WTC11 (cell line): ENCODE data around the gene ANTXRL. TPM values are rescaled to one million over a fixed set of nuclear protein-coding genes. Genes with fewer than 3 reads are reported as not detected.
"Not testable (repeated sequence)": the region's sequence is repeated elsewhere in the genome, so short reads cannot be mapped to it uniquely, and the experiment has no call there.

Experiments
- ATAC-seq: fragments of 200-7000 bp; cut with Tn5 transposase; 2 replicates; pipeline ENCODE4 v1.10.0; 2021; ENCODE audit warnings: mild to moderate bottlenecking, moderate library complexity
- CTCF ChIA-PET: fragments of 300-600 bp; sonication (Branson Sonifier 250); formaldehyde crosslinking; loops from one replicate; lab custom pipeline; 2021; ENCODE audit warnings: antibody characterized with exemption; lab: Charles Lee
- POLR2A ChIA-PET: fragments of 350-600 bp; sonication (Branson Sonifier 250); formaldehyde crosslinking; loops from one replicate; lab custom pipeline; 2021; ENCODE audit warnings: antibody characterized with exemption; lab: Charles Lee
- DNase-seq: peaks from one replicate; pipeline ENCODE4 v3.0.0; 2021; ENCODE audit warnings: low spot score
- H3K27ac Mint-ChIP-seq: 2 replicates; pipeline ENCODE4 v1.8.0; 2021; ENCODE audit warnings: mixed read lengths
- H3K27me3 Mint-ChIP-seq: 2 replicates; pipeline ENCODE4 v1.8.0; 2021; ENCODE audit warnings: low read depth, mild to moderate bottlenecking, moderate library complexity, mixed read lengths
- H3K36me3 Mint-ChIP-seq: 2 replicates; pipeline ENCODE4 v1.8.0; 2021; ENCODE audit warnings: mixed read lengths
- H3K4me1 Mint-ChIP-seq: 2 replicates; pipeline ENCODE4 v1.8.0; 2022; ENCODE audit warnings: mixed read lengths
- H3K4me3 Mint-ChIP-seq: 2 replicates; pipeline ENCODE4 v1.8.0; 2021; ENCODE audit warnings: mild to moderate bottlenecking, moderate library complexity, mixed read lengths
- H3K9me3 Mint-ChIP-seq: 2 replicates; pipeline ENCODE4 v1.8.0; 2021; ENCODE audit warnings: mixed read lengths
- CBFB ChIP-seq: sonication (generic); formaldehyde crosslinking; IDR thresholded peaks from 2 replicates; pipeline ENCODE4 v1.8.1; 2022; ENCODE audit warnings: mild to moderate bottlenecking, low read depth, missing genetic modification reagents
- FOXK1 ChIP-seq: sonication (generic); formaldehyde crosslinking; IDR thresholded peaks from 2 replicates; pipeline ENCODE4 v1.8.0; 2022; ENCODE audit warnings: mild to moderate bottlenecking, moderate library complexity, missing genetic modification reagents
- JUN ChIP-seq: sonication (generic); formaldehyde crosslinking; IDR thresholded peaks from 2 replicates; pipeline ENCODE4 v1.8.0; 2023; ENCODE audit warnings: mild to moderate bottlenecking, missing genetic modification reagents
- NFATC4 ChIP-seq: fragments of 250-450 bp; sonication (Bioruptor Pico); IDR thresholded peaks from 2 replicates; pipeline ENCODE4 v1.9.0; 2021; ENCODE audit warnings: mild to moderate bottlenecking
- NR1H2 ChIP-seq: sonication (generic); formaldehyde crosslinking; IDR thresholded peaks from 2 replicates; pipeline ENCODE4 v1.9.0; 2021; ENCODE audit warnings: mild to moderate bottlenecking, moderate library complexity, missing genetic modification reagents
- NR2C2 ChIP-seq: sonication (generic); formaldehyde crosslinking; IDR thresholded peaks from 2 replicates; pipeline ENCODE4 v1.8.0; 2022; ENCODE audit warnings: mild to moderate bottlenecking, missing genetic modification reagents
- RELA ChIP-seq: sonication (generic); formaldehyde crosslinking; IDR thresholded peaks from 2 replicates; pipeline ENCODE4 v1.8.1; 2022; ENCODE audit warnings: missing genetic modification reagents, mild to moderate bottlenecking, borderline replicate concordance
- SMAD4 ChIP-seq: sonication (generic); formaldehyde crosslinking; IDR thresholded peaks from 2 replicates; pipeline ENCODE4 v1.8.0; 2022; ENCODE audit warnings: mild to moderate bottlenecking, missing genetic modification reagents
- TEAD4 ChIP-seq: sonication (generic); formaldehyde crosslinking; IDR thresholded peaks from 2 replicates; pipeline ENCODE4 v1.8.0; 2022; ENCODE audit warnings: mild to moderate bottlenecking, missing genetic modification reagents
- ZNF219 ChIP-seq: sonication (generic); formaldehyde crosslinking; IDR thresholded peaks from 2 replicates; pipeline ENCODE4 v1.8.0; 2023; ENCODE audit warnings: missing genetic modification reagents, mild to moderate bottlenecking, borderline replicate concordance
- ZNF423 ChIP-seq: fragments of 250-450 bp; sonication (Bioruptor Pico); IDR thresholded peaks from 2 replicates; pipeline ENCODE4 v2.1.2; 2022; ENCODE audit warnings: mild to moderate bottlenecking, moderate library complexity
- total RNA-seq: library from RNA; stranded (reverse); gene quantifications from 3 replicates; pipeline ENCODE4 v1.2.3, GENCODE V29; 2021
- TF ChIP-seq, protein P1 (sequence below): sonication (generic); formaldehyde crosslinking; IDR thresholded peaks from 2 replicates; pipeline ENCODE4 v1.8.1; 2022; ENCODE audit warnings: mild to moderate bottlenecking, missing genetic modification reagents, moderate library complexity, borderline replicate concordance
- TF ChIP-seq, protein P2 (sequence below): sonication (generic); formaldehyde crosslinking; IDR thresholded peaks from 2 replicates; pipeline ENCODE4 v1.8.0; 2023; ENCODE audit warnings: mild to moderate bottlenecking, missing genetic modification reagents
- TF ChIP-seq, protein P3 (sequence below): sonication (generic); formaldehyde crosslinking; IDR thresholded peaks from 2 replicates; pipeline ENCODE4 v1.8.0; 2022; ENCODE audit warnings: mild to moderate bottlenecking, missing genetic modification reagents
- TF ChIP-seq, protein P4 (sequence below): sonication (generic); formaldehyde crosslinking; IDR thresholded peaks from 2 replicates; pipeline ENCODE4 v1.8.1; 2023; ENCODE audit warnings: mild to moderate bottlenecking, moderate library complexity, missing genetic modification reagents

The ANTXRL gene
- total RNA-seq, 1 experiment from 2014 or later: not detected

DNA sequence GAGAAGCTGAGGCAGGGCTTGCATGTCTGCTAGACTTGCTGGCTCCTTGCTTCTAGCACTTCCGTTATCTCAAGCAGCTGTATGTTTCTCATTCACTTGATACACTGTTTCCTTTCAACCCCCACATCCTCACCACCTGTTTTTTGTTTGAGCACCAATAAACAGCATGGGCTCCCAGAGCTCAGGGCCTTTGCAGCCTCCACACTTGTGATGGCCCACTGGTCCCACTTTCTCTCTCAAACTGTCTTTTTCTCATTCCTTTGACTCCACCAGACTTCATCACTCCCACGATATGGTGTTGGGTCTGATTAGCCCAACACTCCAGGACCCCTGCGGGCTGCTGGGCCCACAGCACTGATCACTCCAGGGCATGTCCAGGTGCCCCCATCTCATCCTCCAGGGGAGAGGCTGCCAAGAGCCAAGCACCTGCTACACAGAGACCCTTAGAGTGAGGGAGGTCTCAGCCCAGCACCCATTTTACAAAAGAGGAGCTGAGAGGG, 17.2 kb upstream of the ANTXRL start:
- ATAC-seq, H3K36me3 Mint-ChIP-seq, POLR2A ChIA-PET, H3K27ac Mint-ChIP-seq, H3K9me3 Mint-ChIP-seq, DNase-seq, H3K4me3 Mint-ChIP-seq, H3K27me3 Mint-ChIP-seq, CTCF ChIA-PET, H3K4me1 Mint-ChIP-seq: not testable (repeated sequence)

DNA sequence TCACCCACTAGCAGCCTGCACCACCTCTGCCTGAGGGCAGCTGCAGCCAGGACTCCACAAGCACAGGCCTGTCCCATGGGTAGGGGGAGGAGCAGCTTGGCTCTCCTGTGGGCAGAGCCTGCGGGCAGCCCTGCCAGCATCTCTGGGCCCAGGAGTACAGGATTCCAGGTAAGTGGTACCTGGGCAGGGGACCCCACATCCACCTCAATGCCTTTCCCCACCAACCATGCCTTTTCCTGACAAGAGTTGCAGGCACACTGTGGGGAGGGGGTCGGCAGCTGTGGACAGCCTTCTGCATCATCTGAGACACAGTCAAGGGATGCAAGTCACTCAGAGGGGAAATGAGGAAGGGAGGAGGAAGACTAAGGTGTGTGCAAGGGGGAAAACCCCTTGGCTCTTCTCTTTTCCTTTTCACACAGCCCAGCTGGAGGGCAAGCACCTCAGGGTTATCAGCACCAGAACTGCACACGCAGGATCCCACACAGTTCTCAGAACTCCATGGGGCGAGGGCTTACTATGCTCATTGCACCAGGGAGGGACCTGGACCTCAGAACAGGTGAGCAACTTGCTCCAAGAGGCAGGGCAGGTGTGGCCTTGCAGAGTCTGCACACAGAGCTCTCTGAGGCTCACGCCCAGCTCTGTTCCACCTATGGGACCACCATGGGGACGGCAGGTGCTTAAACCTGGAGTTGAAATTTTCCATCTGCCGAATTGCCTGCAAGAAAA, 16.5 kb upstream of the ANTXRL start:
- H3K4me3 Mint-ChIP-seq: no peak overlapping the region
- no peaks in the 10 kb centered on the region for H3K27me3 Mint-ChIP-seq
- peaks cover 5% of the 10 kb centered on the region for H3K4me1 Mint-ChIP-seq
- H3K27ac Mint-ChIP-seq: no peak overlapping the region
- no peaks in the 10 kb centered on the region for H3K9me3 Mint-ChIP-seq
- TF ChIP-seq RELA (no peak), TEAD4 (CRISPR knock-in tag) (no peak), SMAD4 (CRISPR knock-in tag) (no peak), JUN (CRISPR knock-in tag) (no peak), FOXK1 (no peak), NFATC4 (CRISPR knock-in tag) (no peak)
- TF ChIP-seq, all 79 proteins: peak for 0
- CTCF ChIA-PET: no interaction called here
- ATAC-seq: no peak
- no peaks in the 10 kb centered on the region for H3K36me3 Mint-ChIP-seq
- POLR2A ChIA-PET: no interaction called here
- DNase-seq: no peak

DNA sequence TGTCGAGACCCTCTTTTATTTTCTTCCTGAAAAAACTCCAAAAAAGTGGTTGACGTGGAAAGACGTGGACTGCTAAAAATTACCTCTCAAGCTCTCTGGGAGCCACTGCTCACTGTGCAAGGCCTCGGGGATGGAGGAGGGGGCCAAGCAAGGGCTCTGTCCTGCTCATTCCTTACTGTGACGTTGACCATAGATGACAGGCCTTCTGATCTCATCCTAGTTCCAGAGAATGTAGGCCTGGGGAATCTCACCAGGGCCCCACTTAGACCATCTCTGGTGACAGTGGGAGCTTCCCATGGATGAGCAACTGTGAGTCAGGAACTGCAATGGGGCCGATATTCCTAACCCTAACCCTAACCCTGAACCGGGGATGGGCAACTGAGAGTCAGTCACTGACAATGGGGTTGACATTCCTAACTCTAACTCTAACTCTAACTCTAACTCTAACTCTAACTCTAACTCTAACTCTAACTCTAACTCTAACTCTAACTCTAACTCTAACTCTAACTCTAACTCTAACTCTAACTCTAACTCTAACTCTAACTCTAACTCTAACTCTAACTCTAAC, 15.8 kb upstream of the ANTXRL start:
- CTCF ChIA-PET, ATAC-seq, H3K9me3 Mint-ChIP-seq, H3K27ac Mint-ChIP-seq, H3K4me1 Mint-ChIP-seq, DNase-seq, POLR2A ChIA-PET, H3K27me3 Mint-ChIP-seq, H3K4me3 Mint-ChIP-seq, H3K36me3 Mint-ChIP-seq: not testable (repeated sequence)

DNA sequence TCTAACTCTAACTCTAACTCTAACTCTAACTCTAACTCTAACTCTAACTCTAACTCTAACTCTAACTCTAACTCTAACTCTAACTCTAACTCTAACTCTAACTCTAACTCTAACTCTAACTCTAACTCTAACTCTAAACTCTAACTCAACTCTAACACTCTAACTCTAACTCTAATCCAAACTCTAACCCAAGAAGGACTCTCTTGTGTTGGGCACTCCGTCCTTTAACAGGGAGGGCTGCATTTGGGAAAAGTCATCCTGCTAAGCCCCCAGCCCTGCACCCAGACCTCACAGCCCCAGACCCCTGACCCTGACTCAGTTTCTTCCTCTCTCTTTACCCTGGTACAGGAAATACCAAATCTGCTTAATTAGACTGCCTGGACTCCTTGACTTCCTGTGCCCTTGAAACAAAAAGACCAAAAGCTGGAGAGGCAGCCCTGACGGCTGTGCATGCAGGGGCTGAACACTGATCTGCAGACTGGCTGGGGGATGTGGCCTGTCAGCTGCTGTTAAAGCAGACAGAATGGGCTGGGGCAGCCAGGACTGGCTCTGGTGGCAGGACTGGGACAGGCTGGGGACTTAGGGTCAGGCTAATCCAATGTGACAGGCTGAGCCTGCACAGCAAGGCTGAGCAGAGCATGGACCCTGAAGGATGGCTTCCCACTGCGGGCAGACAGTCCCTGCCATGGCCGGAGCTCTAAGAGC, 14.8 kb upstream of the ANTXRL start:
- H3K9me3 Mint-ChIP-seq, H3K4me3 Mint-ChIP-seq, H3K27ac Mint-ChIP-seq, CTCF ChIA-PET, H3K36me3 Mint-ChIP-seq, ATAC-seq, DNase-seq, H3K27me3 Mint-ChIP-seq, POLR2A ChIA-PET, H3K4me1 Mint-ChIP-seq: not testable (repeated sequence)

DNA sequence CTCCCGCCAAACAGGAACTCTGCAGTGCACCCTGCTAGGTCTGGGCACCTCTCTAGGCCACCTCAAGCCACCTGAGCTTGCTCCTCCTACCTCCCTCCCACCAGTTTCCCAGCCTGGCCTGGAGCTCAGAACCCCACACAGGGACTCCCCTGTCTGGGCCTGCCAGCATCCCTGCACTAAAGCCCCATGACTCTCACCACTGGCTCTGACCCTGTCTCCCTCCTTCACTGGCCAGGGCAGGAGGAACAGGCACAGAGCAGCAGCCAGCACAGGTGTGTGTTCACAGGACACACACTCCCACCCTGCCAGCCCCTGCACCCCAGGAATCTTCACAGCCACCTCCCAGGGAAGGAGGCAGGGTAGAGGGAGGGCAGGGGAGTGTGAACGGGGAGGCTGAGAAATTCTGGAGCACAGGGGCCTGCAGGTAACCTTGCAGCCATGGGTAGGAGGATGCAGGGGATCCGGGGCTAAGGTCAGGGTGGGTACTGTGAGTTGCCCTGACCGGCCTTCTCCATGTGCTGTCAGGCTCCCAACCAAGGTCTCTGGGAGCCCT, 13.9 kb upstream of the ANTXRL start:
- ChIA-PET CTCF (interaction anchor here (0.6 to 1.6 kb wide), 6 partner anchors 10 to 272 kb away, joined by 3 to 4 read pairs (median 3); no protein-coding TSS in a partner anchor), POLR2A (no interaction called here)
- Mint-ChIP-seq H3K4me1 (peaks cover 5% of the 10 kb centered on the region), H3K27ac (no peak overlapping the region), H3K4me3 (no peak overlapping the region), H3K9me3 (no peaks in the 10 kb centered on the region), H3K36me3 (no peaks in the 10 kb centered on the region), H3K27me3 (no peaks in the 10 kb centered on the region)
- DNase-seq (no peak), ATAC-seq (no peak)
- TF ChIP-seq, protein P1, sequence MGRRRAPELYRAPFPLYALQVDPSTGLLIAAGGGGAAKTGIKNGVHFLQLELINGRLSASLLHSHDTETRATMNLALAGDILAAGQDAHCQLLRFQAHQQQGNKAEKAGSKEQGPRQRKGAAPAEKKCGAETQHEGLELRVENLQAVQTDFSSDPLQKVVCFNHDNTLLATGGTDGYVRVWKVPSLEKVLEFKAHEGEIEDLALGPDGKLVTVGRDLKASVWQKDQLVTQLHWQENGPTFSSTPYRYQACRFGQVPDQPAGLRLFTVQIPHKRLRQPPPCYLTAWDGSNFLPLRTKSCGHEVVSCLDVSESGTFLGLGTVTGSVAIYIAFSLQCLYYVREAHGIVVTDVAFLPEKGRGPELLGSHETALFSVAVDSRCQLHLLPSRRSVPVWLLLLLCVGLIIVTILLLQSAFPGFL: no peak
- TF ChIP-seq, protein P2, sequence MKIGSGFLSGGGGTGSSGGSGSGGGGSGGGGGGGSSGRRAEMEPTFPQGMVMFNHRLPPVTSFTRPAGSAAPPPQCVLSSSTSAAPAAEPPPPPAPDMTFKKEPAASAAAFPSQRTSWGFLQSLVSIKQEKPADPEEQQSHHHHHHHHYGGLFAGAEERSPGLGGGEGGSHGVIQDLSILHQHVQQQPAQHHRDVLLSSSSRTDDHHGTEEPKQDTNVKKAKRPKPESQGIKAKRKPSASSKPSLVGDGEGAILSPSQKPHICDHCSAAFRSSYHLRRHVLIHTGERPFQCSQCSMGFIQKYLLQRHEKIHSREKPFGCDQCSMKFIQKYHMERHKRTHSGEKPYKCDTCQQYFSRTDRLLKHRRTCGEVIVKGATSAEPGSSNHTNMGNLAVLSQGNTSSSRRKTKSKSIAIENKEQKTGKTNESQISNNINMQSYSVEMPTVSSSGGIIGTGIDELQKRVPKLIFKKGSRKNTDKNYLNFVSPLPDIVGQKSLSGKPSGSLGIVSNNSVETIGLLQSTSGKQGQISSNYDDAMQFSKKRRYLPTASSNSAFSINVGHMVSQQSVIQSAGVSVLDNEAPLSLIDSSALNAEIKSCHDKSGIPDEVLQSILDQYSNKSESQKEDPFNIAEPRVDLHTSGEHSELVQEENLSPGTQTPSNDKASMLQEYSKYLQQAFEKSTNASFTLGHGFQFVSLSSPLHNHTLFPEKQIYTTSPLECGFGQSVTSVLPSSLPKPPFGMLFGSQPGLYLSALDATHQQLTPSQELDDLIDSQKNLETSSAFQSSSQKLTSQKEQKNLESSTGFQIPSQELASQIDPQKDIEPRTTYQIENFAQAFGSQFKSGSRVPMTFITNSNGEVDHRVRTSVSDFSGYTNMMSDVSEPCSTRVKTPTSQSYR (CRISPR knock-in tag): no peak
- TF ChIP-seq ZNF219 (CRISPR knock-in tag): no peak
- no peak for TF ChIP-seq NR2C2 (CRISPR knock-in tag)
- no peak for TF ChIP-seq CBFB
- TF ChIP-seq, protein P3, sequence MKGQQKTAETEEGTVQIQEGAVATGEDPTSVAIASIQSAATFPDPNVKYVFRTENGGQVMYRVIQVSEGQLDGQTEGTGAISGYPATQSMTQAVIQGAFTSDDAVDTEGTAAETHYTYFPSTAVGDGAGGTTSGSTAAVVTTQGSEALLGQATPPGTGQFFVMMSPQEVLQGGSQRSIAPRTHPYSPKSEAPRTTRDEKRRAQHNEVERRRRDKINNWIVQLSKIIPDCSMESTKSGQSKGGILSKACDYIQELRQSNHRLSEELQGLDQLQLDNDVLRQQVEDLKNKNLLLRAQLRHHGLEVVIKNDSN (CRISPR knock-in tag): no peak
- TF ChIP-seq, protein P4, sequence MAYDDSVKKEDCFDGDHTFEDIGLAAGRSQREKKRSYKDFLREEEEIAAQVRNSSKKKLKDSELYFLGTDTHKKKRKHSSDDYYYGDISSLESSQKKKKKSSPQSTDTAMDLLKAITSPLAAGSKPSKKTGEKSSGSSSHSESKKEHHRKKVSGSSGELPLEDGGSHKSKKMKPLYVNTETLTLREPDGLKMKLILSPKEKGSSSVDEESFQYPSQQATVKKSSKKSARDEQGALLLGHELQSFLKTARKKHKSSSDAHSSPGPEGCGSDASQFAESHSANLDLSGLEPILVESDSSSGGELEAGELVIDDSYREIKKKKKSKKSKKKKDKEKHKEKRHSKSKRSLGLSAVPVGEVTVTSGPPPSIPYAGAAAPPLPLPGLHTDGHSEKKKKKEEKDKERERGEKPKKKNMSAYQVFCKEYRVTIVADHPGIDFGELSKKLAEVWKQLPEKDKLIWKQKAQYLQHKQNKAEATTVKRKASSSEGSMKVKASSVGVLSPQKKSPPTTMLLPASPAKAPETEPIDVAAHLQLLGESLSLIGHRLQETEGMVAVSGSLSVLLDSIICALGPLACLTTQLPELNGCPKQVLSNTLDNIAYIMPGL: no peak
- no peak for TF ChIP-seq ZNF423 (CRISPR knock-in tag)
- no peak for TF ChIP-seq NR1H2 (CRISPR knock-in tag)
